Esophagus squamous epithelium (tissue), 4 donors: ENCODE measurements around the gene RERE.

Experiments used
- POLR2A ChIP-seq, 4 donors: fragments of 450-650 bp; IDR thresholded peaks; one replicate each; pipeline ENCODE4 v1.6.1; 2017; ENCODE audit warnings: antibody characterized with exemption in 4 of 4, mild to moderate bottlenecking in 4 of 4, moderate library complexity in 3 of 4
- TF ChIP-seq, protein P1 (sequence below), 6 experiments: fragments of 450-650 bp in 4 of 6; fragments of 200-600 bp in 2 of 6; sonication (generic) in 2 of 6; IDR thresholded peaks; one replicate each; pipeline ENCODE4 v1.5.1; 2016 to 2019; ENCODE audit warnings: antibody characterized with exemption in 6 of 6, mild to moderate bottlenecking in 4 of 6, moderate library complexity in 4 of 6

DNA sequence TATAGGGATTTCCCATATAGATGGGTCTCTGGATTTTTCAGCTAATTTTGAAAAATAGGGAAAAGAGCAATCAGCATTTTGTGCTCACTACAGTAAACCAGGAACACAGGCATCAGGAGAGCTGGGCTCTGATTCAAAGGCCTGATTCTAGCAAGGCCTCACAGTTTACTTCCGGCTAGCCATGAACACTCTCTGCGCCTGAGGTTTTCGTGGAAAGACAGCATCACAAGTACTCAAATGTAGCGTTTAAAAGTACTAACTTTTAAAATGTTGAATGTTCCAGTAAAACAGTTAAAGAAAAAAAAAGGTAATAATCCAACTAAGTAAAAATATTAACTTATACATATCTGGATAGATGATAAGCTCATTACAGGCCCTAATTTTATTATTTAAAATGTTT lies 379.0 kb downstream of the RERE start:
- TF ChIP-seq, protein P1, sequence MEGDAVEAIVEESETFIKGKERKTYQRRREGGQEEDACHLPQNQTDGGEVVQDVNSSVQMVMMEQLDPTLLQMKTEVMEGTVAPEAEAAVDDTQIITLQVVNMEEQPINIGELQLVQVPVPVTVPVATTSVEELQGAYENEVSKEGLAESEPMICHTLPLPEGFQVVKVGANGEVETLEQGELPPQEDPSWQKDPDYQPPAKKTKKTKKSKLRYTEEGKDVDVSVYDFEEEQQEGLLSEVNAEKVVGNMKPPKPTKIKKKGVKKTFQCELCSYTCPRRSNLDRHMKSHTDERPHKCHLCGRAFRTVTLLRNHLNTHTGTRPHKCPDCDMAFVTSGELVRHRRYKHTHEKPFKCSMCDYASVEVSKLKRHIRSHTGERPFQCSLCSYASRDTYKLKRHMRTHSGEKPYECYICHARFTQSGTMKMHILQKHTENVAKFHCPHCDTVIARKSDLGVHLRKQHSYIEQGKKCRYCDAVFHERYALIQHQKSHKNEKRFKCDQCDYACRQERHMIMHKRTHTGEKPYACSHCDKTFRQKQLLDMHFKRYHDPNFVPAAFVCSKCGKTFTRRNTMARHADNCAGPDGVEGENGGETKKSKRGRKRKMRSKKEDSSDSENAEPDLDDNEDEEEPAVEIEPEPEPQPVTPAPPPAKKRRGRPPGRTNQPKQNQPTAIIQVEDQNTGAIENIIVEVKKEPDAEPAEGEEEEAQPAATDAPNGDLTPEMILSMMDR (IDR thresholded peaks at IDR 0.05): no peak
- TF ChIP-seq POLR2A (IDR thresholded peaks at IDR 0.05): no peak
